H4 (cell line): Measurements from ENCODE around the gene MARCOL. TPM values are rescaled to one million over a fixed set of nuclear protein-coding genes. Genes with fewer than 3 reads are reported as not detected.
"Not testable (repeated sequence)": the region's sequence is repeated elsewhere in the genome, so short reads cannot be mapped to it uniquely, and the experiment has no call there.

ENCODE experiments used
- DNase-seq: peaks from one replicate; pipeline ENCODE4 v3.0.0-alpha.2; 2015; ENCODE audit warnings: low spot score
- total RNA-seq: library from RNA; depleted of rRNA; stranded (reverse); fragments of >200 nt; shearing (Covaris generic); gene quantifications from 2 replicates; pipeline ENCODE4 v1.2.3, GENCODE V29; 2014; rRNA removed

The MARCOL gene
- total RNA-seq, 1 experiment from 2014 or later, result not detected

DNA sequence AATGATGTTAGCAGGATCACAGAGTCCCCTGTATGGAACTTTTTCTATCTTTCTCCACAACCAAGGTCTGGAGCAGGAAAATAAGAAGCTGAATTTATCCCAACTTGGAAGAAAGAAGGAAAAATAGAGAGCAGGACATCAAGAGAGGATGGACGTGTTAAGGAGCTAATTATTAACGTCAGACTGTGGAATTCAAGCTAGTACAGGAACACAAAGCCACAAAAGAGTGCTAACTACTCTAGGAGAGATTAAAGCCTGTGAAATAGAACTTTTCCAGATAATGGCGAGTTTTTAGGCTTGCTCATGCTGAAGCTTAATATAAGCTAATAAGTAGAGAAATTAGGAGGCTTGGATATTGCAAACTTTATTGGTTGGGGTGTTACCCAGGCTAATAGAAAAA is 29.6 kb downstream of the MARCOL start:
- no peak for DNase-seq

DNA sequence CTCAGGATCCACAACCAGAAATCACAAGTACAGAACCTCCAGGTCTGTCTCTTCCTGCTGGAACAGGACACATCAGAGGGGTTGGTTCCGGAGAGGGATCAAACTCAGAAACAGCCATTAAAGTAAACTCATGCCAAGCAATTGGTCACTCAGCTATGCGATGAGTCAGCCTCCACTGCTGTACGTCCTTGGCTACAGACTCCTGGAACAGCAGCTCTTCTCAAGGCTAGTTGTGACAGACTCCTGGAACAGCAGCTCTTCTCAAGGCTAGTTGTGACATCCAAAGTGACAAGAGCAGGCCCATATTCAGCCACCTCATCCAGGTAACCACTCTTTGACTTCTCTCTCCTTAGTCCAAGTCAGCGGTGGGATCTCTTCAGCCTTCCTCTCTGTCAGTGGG is 30.2 kb downstream of the MARCOL start, which contains the start of gene SPINK13:
Gene SPINK13, plus strand, starts transcription at position 229 of the 400 bp plus-strand sequence. CDS start 1,279 bp downstream, outside the sequence.
- DNase-seq, result peak; percentile 68

DNA sequence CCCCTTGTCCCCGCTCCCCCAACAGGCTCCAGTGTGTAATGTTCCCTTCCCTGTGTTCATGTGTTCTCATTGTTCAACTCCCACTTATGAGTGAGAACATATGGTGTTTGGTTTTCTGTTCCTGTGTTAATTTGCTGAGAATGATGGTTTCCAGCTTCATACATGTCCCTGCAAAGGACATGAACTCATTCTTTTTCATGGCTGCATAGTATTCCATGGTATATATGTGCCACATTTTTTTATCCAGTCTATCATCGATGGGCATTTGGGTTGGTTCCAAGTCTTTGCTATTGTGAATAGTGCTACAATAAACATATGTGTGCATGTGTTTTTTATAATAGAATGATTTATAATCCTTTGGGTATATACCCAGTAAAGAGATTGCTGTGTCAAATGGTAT is 36.8 kb downstream of the MARCOL start:
- not testable (repeated sequence) for DNase-seq

DNA sequence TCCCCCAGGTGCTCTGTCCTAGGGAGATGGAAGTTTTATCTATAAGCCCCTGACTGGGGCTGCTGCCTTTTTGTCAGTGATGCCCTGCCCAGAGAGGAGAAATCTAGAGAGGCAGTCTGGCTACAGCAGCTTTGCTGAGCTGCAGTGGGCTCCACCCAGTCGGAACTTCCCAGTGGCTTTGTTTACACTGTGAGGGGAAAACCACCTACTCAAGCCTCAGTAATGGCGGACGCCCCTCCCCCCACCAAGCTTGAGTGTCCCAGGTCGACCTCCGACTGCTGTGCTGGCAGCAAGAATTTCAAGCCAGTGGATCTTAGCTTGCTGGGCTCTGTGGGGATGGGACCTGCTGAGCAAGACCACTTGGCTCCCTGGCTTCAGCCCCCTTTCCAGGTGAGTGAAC is 42.6 kb downstream of the MARCOL start:
- DNase-seq, result not testable (repeated sequence)

DNA sequence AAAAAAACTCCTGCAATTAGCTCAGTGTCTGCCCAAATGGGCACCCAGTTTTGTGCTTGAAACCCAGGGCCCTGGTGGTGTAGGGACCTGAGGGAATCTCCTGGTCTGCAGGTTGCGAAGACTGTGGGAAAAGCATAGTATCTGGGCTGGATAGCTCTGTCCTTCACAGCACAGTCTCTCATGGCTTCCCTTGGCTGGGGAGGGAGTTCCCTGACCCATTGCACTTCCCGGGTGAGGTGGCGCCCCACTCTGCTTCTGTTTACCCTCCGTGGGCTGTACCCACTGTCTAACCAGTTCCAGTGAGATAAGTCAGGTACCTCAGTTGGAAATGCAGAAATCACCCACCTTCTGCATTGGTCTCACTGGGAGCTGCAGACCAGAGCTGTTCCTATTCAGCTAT is 43.0 kb downstream of the MARCOL start:
- DNase-seq, result not testable (repeated sequence)

DNA sequence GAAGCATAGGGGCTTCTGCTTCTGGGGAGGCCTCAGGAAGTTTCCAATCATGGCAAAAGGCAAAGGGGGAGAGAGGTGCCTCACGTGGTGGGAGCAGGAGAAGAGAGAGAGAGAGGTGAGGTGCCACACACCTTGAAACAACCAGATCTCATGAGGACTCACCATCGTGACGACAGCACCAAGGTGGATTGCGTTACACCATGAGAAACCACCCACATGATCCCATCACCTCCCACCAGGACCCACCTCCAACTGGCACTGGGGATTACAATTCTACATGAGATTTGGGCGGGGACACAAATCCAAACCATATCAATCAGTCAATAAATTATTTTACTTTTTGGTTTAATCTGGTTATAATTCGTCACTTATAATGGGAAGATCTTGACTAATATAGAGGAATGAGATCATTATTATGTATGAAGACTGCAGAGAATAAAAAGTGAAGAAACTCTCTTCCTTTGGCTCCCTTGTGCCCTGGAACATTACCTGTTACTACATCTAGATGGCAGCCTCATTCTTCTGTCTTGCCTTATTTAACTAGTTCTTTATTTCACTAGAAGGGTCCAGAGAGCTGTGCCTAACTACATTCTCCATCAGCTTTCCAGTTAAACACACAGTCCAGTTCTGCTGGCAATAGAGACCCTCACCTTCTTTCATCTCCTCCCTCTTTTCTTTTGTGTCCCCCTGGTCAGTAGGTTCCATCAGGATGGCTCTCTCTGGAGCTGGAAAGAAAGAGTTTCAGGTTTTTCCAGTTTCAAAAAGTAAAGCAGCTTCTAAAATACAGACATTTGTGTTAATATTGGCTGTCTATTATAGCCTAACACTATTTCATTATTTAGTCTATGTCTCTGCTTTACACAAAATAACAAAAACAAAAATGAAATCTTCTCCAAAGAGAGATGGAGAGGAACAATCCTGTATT is 52.2 kb downstream of the MARCOL start:
- DNase-seq, result no peak

Other genes starting within 250 kb of the MARCOL start
- 0.10 TPM in 1 of 2 replicates, not detected in the other for gene SPINK5, start 174.5 kb upstream of the MARCOL start, total RNA-seq
- not detected in 2 replicates for gene SPINK14, start 70.0 kb upstream of the MARCOL start, total RNA-seq
- not detected in 2 replicates for gene SPINK6, start 35.5 kb upstream of the MARCOL start, total RNA-seq
- gene SPINK13, start 30.3 kb downstream of the MARCOL start, total RNA-seq, result not detected in 2 replicates
- not detected in 2 replicates for gene SPINK7, start 73.9 kb downstream of the MARCOL start, total RNA-seq
- not detected in 2 replicates for gene SPINK9, start 97.0 kb downstream of the MARCOL start, total RNA-seq
- 30.1 and 63.3 TPM in 2 replicates for gene FBXO38, start 145.4 kb downstream of the MARCOL start, total RNA-seq